Measurements from ENCODE around the gene ADI1. TPM values are rescaled to one million over a fixed set of nuclear protein-coding genes. Genes with fewer than 3 reads are reported as not detected.

ADI1 gene
- total and polyA plus RNA-seq, 2 of the 4 experiments (the other 2 are of a cell fraction), result 43.2 to 46.0 TPM

- POLR2A ChIA-PET (ENCODE audit: unreplicated experiment), result no interaction called here
- DNase-seq, result no peak
These were observed 29.6 kb downstream of the ADI1 start for GRCh38 chr2:3489764-3490115.

More at GRCh38 chr2:3489764-3490115, 29.6 kb downstream of the ADI1 start:
- intact Hi-C loops (cut with micrococcal nuclease), result no loop called here
- H3K9ac ChIP-seq (ENCODE audit: low read depth, low read length), result no peak overlapping the region
- WGBS, 2 experiments (ENCODE audit: extremely low coverage in 2 of 2, insufficient read length in 1 of 2), result 88% methylated on average over 12 of the region's 16 CpGs; no CpG with 5 or more reads in 1 of the 2 experiments
- H3K4me3 ChIP-seq (ENCODE audit: insufficient read depth, low read depth, low read length), result no peak overlapping the region
- in situ Hi-C loops (cut with MboI; ENCODE audit: low sequenced_read_pairs), result no loop called here
- dilution Hi-C loops (cut with HindIII; ENCODE audit: low sequenced_read_pairs, unreplicated experiment), result no loop called here
- H3K14ac ChIP-seq (replicated peaks; ENCODE audit: low read depth, low read length), result no peak overlapping the region
- H3K56ac ChIP-seq (ENCODE audit: extremely low read depth, insufficient read depth, low read length), result no peak overlapping the region
- no peak overlapping the region for H4K5ac ChIP-seq (ENCODE audit: low read depth, low read length)
- H2BK20ac ChIP-seq (ENCODE audit: low read depth, low read length), result no peak overlapping the region
- no peaks in the 10 kb centered on the region for H3K9me3 ChIP-seq (ENCODE audit: control insufficient read depth, insufficient read depth, low read length)
- no peak overlapping the region for H3K4ac ChIP-seq (ENCODE audit: low read depth, low read length)
- CTCF ChIA-PET, result no interaction called here
- H3K18ac ChIP-seq (ENCODE audit: low read depth, low read length), result no peak overlapping the region
- H4K91ac ChIP-seq (ENCODE audit: insufficient read depth, low read depth, low read length), result no peak overlapping the region
- no peak overlapping the region for H2BK120ac ChIP-seq (ENCODE audit: low read depth, low read length)
- H2AK9ac ChIP-seq (replicated peaks; ENCODE audit: low read depth, low read length, poor library complexity), result no peak overlapping the region
- no peak overlapping the region for H4K8ac ChIP-seq (ENCODE audit: low read depth in 2 of 2, low read length in 2 of 2)
- no peak for ATAC-seq (ENCODE audit: low read depth)
- H4K20me1 ChIP-seq (ENCODE audit: insufficient read depth, low read length), result no peaks in the 10 kb centered on the region
- H3K79me1 ChIP-seq (ENCODE audit: low read depth in 1 of 2, low read length in 2 of 2), result no peaks in the 10 kb centered on the region
- no peak overlapping the region for H2BK15ac ChIP-seq (ENCODE audit: low read depth, low read length)
- H3K23ac ChIP-seq (ENCODE audit: low read depth, low read length), result no peak overlapping the region; the same call in 1 of the 2 replicates
- H3K9me1 ChIP-seq (ENCODE audit: insufficient read depth, low read length), result peaks cover 7% of the 10 kb centered on the region; the same call in 1 of the 2 replicates
- H3K27ac ChIP-seq (ENCODE audit: insufficient read depth, low read length), result no peak overlapping the region
- H2AK5ac ChIP-seq (ENCODE audit: low read depth, low read length), result no peak overlapping the region
- H2BK5ac ChIP-seq (ENCODE audit: low read depth, low read length, poor library complexity, severe bottlenecking), result no peak overlapping the region
- BruUV-seq (replicated peaks), result no TSS peak
- TF ChIP-seq CTCF (conservative IDR thresholded peaks at IDR 0.05; ENCODE audit: low read depth, low read length) (no peak), RAD21 (IDR thresholded peaks at IDR 0.05; ENCODE audit: low read length) (no peak), NFE2L2 (IDR thresholded peaks at IDR 0.05; ENCODE audit: low read depth, low read length) (no peak), SMC3 (IDR thresholded peaks at IDR 0.05; ENCODE audit: low read depth, low read length) (no peak), CEBPB (IDR thresholded peaks at IDR 0.05; ENCODE audit: low read depth, low read length) (no peak), RFX5 (IDR thresholded peaks at IDR 0.05; ENCODE audit: low read depth, low read length) (no peak), POLR2A (IDR thresholded peaks at IDR 0.05; ENCODE audit: low read depth, low read length) (no peak), MAFK (IDR thresholded peaks at IDR 0.05; ENCODE audit: low read depth, low read length) (no peak), CHD1 (IDR thresholded peaks at IDR 0.05; ENCODE audit: low read depth, low read length) (no peak), USF2 (IDR thresholded peaks at IDR 0.05; ENCODE audit: low read depth, low read length) (no peak), MAZ (IDR thresholded peaks at IDR 0.05; ENCODE audit: borderline replicate concordance, low read depth, low read length) (no peak), ELK1 (IDR thresholded peaks at IDR 0.05; ENCODE audit: borderline replicate concordance, low read depth, low read length) (no peak)
- peaks cover 6% of the 10 kb centered on the region; the same call in 1 of the 2 replicates for H3K4me1 ChIP-seq (ENCODE audit: control insufficient read depth, insufficient read depth, low read length)
- peaks cover 4% of the 10 kb centered on the region; the same call in 1 of the 2 replicates for H3K36me3 ChIP-seq (ENCODE audit: control insufficient read depth, insufficient read depth, low read length)
- H2AFZ ChIP-seq (replicated peaks; ENCODE audit: low read length, poor library complexity), result no peak overlapping the region
- no peaks in the 10 kb centered on the region for H3K27me3 ChIP-seq (ENCODE audit: control insufficient read depth, insufficient read depth, low read length)
- no peak overlapping the region for H3K4me2 ChIP-seq (ENCODE audit: low read depth, low read length)

All from IMR-90 (cell line).